Glomerular endothelial cell (primary cell): ENCODE results near the gene GALNT18. TPM values are rescaled to one million over a fixed set of nuclear protein-coding genes. Genes with fewer than 3 reads are reported as not detected.

ENCODE experiments used
- DNase-seq: peaks from one replicate; pipeline ENCODE4 v3.0.0-alpha.2; 2011; ENCODE audit warnings: low read depth, low spot score; ENCODE audit errors: extremely low read depth
- total RNA-seq: library from RNA; depleted of rRNA; stranded (reverse); fragments of >200 nt; gene quantifications from 2 replicates; pipeline ENCODE4 v1.2.3, GENCODE V29; 2015

The GALNT18 gene
- total RNA-seq, 1 donor from 2014 or later = 101 TPM

- DNase-seq = no peak
Measured at GRCh38 chr11:11229647-11230046, 392.2 kb downstream of the GALNT18 start.

- DNase-seq = no peak
Measured at GRCh38 chr11:11227296-11228085, 394.3 kb downstream of the GALNT18 start.

Other genes starting within 250 kb of the GALNT18 start
- 38.9 and 54.6 TPM in 2 replicates for gene USP47, start 220.0 kb upstream of the GALNT18 start, total RNA-seq